Thymus (tissue), 11 donors: Measurements from ENCODE around the gene AKAP12. TPM values are rescaled to one million over a fixed set of nuclear protein-coding genes. Genes with fewer than 3 reads are reported as not detected.
A peak's percentile ranks its signal among the peaks of the same experiment; 100 is the strongest.
"Not testable (repeated sequence)": the region's sequence is repeated elsewhere in the genome, so short reads cannot be mapped to it uniquely, and the experiment has no call there.

Experiments used
- DNase-seq, 9 donors: peaks; one replicate each; pipeline ENCODE4 v3.0.0-alpha.2; 2013; ENCODE audit warnings: low spot score in 9 of 9, low read depth in 6 of 9, missing footprints in 1 of 9
- H3K27ac ChIP-seq, 2 donors: one replicate each; pipeline ENCODE4 v1.5.1; 2013; ENCODE audit warnings: control low read depth in 1 of 2, low read depth in 1 of 2, low read length in 1 of 2, mild to moderate bottlenecking in 1 of 2, moderate library complexity in 1 of 2
- H3K27me3 ChIP-seq, 2 donors: one replicate each; pipeline ENCODE4 v1.5.1; 2013; ENCODE audit warnings: low read length in 1 of 2; ENCODE audit not compliant: control insufficient read depth in 2 of 2, insufficient read depth in 1 of 2
- H3K36me3 ChIP-seq, 2 donors: one replicate each; pipeline ENCODE4 v1.5.1; 2013; ENCODE audit warnings: low read length in 1 of 2, mild to moderate bottlenecking in 1 of 2, moderate library complexity in 1 of 2; ENCODE audit not compliant: control insufficient read depth in 2 of 2, insufficient read depth in 2 of 2
- H3K4me1 ChIP-seq, 2 donors: one replicate each; pipeline ENCODE4 v1.5.1; 2013; ENCODE audit warnings: low read length in 2 of 2; ENCODE audit not compliant: control insufficient read depth in 2 of 2, insufficient read depth in 2 of 2
- H3K4me3 ChIP-seq, 2 donors: one replicate each; pipeline ENCODE4 v1.5.1; 2013; ENCODE audit warnings: low read length in 2 of 2, control low read depth in 1 of 2, mild to moderate bottlenecking in 1 of 2
- H3K9me3 ChIP-seq, 2 donors: one replicate each; pipeline ENCODE4 v1.5.1; 2013; ENCODE audit warnings: low read length in 1 of 2, mild to moderate bottlenecking in 1 of 2; ENCODE audit not compliant: control insufficient read depth in 2 of 2, insufficient read depth in 1 of 2
- WGBS: extraction: QIAGEN DNeasy Blood & Tissue Kit; methylation state at CpG from one replicate; pipeline ENCODE4 v1.1.7; 2013; 5-methylcytosine and 5-hydroxymethylcytosine counted together
- polyA plus RNA-seq: library from polyadenylated mRNA; stranded (reverse); fragments of 200-250 nt; gene quantifications from one replicate; pipeline ENCODE4 v1.2.3, GENCODE V29; 2013
- total RNA-seq: library from RNA; stranded (reverse); fragments of 120-200 nt; gene quantifications from one replicate; pipeline ENCODE4 v1.2.4, GENCODE V29; 2013
- donor health status: healthy.

AKAP12 gene
- total and polyA plus RNA-seq, 2 donors, result 4.3 to 14.4 TPM

DNA sequence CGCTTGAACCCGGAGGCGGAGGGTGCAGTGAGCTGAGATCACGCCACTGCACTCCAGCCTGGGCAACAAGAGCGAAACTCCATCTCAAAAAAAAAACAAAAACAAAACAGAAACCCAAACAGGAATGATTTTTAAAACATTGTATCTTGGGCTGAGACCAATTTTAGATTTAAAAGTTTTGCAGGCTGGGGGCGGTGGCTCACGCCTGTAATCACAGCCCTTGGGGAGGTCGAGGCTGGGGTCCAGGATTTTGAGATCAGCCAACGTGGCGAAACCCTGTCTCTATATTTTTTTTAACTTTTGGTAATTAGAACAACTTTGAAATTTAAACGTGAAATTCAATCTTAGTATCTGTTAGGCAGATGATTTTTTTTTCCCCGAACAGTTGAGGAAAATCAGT, 70.5 kb downstream of the AKAP12 start:
- Histone ChIP-seq H3K9me3 (no peaks in the 10 kb centered on the region), H3K27me3 (peaks cover 0 to 3% of the 10 kb centered on the region in 2 donors), H3K4me3 (no peak overlapping the region), H3K36me3 (no peaks in the 10 kb centered on the region), H3K4me1 (no peaks in the 10 kb centered on the region), H3K27ac (no peak overlapping the region)
- DNase-seq, result no peak
- 96% methylated on average over 12 of the region's 12 CpGs for WGBS

DNA sequence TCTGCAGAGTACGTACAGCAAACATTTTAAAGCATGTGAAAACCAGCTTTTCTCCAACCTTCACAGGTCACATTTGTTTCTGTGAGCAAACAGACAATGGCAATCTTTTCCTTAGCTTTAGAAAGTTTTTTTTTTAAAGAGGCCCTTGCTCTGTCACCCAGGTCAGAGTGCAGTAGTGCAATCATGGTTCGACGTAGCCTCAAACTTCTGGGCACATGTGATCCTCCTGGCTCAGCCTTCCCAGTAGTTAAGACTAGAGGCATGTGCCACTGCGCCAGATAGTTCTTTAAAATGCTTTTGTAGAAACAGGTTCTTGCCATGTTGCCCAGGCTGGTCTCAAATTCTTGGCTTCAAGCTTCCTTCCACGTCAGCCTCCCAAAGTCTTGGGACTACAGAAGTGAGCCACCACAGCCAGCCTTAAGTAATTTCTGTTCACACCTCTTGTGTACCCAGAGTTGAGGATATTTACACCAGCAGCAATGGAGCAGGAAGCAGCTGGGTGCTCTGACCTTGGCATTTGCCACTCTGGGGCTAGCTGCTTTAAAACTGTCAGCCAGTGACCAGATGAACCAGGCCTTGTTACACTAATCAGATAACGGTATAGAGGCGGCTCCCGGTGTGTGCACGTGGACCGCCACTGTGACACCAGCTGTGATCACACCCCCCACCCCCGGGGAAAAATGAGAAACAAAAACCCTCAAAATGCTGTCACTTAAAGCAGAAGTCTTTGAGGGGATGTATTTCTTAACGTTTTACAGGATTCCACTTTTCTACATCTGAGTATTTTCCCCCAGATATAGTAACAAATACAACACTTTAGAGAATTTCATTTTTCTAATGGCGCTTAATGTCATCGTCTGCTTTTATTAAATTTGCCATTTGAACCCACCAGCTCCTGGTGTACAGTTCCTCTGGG, 71.3 kb downstream of the AKAP12 start:
- WGBS, result 88% methylated on average over 14 of the region's 14 CpGs
- Histone ChIP-seq H3K36me3 (no peaks in the 10 kb centered on the region), H3K27me3 (peaks cover 0 to 3% of the 10 kb centered on the region in 2 donors), H3K27ac (no peak overlapping the region), H3K4me3 (no peak overlapping the region), H3K9me3 (no peaks in the 10 kb centered on the region), H3K4me1 (no peaks in the 10 kb centered on the region)
- no peak for DNase-seq

DNA sequence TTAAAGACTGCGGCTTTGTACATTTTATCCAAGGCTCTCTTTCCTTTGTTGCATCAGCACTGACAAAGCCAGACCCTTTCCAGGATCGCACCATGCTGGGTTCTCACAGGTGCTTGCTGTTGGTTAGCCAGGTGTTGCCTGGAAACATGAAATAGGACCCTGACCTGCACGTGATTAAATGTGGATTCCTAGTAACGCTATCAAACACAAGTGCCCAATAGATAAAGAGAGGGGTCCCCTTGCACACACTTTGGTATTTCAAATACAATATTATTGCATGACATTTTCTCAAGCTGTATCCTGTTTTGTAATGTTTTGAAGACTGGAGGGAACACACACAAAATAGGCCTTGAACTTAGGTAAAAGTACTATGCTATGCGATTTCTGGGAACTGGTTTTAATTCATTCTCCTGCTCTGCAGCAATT, 73.3 kb downstream of the AKAP12 start:
- no peak for DNase-seq
- H3K4me3 ChIP-seq, result no peak overlapping the region
- no peaks in the 10 kb centered on the region for H3K4me1 ChIP-seq
- no peaks in the 10 kb centered on the region for H3K27me3 ChIP-seq
- H3K36me3 ChIP-seq, result no peaks in the 10 kb centered on the region
- WGBS, result 89% methylated on average over 5 of the region's 5 CpGs
- H3K9me3 ChIP-seq, result no peaks in the 10 kb centered on the region
- H3K27ac ChIP-seq, result no peak overlapping the region

DNA sequence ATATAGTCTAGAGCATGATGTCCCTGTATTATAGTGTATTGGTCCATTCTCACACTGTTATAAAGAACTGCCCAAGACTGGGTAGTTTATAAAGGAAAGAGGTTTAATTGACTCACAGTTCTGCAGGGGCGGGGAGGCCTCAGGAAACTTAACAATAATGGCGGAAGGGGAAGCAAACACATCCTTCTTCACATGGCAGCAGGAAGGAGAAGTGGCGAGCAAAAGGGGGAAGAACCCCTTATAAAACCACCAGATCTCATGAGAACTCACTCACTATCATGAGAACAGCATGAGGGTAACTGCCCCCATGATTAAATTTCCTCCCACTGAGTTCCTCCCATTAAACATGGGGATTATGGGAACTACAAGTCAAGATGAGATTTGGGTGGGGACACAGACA, 75.9 kb downstream of the AKAP12 start:
- 60% methylated on average over 3 of the region's 3 CpGs for WGBS
- H3K9me3 ChIP-seq, DNase-seq, H3K27me3 ChIP-seq, H3K4me3 ChIP-seq, H3K4me1 ChIP-seq, H3K27ac ChIP-seq, H3K36me3 ChIP-seq: not testable (repeated sequence)

DNA sequence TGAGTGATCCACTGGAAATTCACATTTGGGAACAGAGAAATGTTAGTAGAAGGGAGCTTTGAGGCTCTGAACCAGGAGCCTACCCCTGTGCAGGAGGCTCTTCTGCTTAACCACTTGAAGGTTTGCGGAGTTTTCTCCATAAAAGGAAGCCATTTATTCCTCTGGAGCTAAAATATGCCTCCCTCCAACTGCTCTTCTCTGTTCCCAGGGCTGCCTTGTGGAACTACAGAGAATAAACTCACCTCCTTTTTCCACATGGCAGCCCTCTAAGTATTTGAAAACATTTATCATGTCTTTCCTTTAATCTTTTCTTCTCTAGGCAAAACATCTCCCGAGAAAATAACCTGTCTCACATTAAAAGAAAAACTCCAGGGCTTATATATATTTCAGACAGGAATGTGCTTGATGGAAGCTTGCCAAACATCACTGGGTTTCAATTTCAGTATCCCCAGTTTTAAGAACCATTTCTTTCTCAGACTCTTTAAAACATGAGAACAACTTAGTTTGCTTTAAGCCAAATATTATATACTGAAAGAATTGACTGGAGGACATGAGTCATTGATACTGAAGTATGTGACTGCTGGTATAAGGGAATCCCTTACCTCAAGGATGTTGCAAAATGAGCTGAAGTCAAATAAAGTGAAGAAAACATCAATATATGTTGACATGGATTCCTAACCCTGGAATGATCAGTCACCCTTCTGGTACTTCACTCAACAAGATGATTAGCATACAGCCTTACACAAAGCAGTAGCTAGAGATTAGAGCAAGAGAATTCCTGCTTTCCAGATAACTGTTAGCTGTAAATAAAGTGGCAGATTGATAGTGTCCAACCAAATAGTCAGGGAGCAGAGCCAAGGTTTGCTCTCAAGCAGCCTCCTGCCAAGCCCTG, 77.6 kb downstream of the AKAP12 start:
- H3K27ac ChIP-seq, result peak overlapping the region in 1 of 2 donors; percentile 51
- no peaks in the 10 kb centered on the region for H3K36me3 ChIP-seq
- H3K4me1 ChIP-seq, result no peaks in the 10 kb centered on the region
- no peak overlapping the region for H3K4me3 ChIP-seq
- H3K27me3 ChIP-seq, result peaks cover 0 to 2% of the 10 kb centered on the region in 2 donors
- 94% methylated on average over 2 of the region's 2 CpGs for WGBS
- no peaks in the 10 kb centered on the region for H3K9me3 ChIP-seq
- DNase-seq, result no peak

DNA sequence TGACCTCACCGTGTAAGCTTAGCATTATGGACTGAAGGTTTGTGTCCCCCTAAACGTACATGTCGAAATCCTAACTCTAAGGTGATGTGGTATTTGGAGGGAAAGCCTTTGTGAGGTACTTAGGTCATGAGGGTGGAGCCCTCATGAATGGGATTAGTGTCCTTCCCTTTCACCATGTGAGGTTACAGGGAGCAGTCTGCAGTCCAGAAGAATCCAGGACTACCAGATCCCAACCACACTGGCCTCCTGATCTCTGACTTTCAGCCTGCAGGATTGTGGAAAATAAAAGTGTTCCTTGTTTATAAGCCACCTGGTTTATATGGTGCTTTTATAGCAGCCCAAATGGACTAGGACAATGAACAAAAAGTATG, 78.2 kb downstream of the AKAP12 start:
- Histone ChIP-seq H3K4me1 (no peaks in the 10 kb centered on the region), H3K36me3 (no peaks in the 10 kb centered on the region), H3K27me3 (peaks cover 0 to 4% of the 10 kb centered on the region in 2 donors), H3K9me3 (no peaks in the 10 kb centered on the region), H3K27ac (no peak overlapping the region), H3K4me3 (no peak overlapping the region)
- DNase-seq, result no peak
- 93% methylated on average over 3 of the region's 3 CpGs for WGBS

DNA sequence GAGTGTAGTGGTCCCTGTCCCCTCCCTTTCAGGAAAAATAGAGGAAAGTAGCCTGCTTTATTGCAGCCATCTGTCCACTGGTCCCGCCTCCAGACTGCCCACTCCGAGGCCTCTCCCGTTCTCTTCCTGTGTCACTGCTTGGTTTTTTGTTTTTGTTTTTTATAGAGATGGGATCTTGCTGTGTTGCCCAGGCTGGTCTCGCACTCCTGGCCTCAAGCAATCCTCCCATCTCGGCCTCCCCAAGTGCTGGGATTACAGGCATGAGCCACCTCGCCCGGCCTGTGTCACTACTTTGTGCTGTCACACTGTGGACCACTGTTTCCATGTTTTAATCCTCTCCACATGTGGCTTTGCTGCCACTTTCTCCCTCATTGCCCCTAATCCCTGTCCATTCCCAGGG, 80.4 kb downstream of the AKAP12 start:
- H3K4me1 ChIP-seq, result peaks cover 0 to 7% of the 10 kb centered on the region in 2 donors
- H3K4me3 ChIP-seq, result no peak overlapping the region
- peaks cover 9 to 19% of the 10 kb centered on the region in 2 donors for H3K27me3 ChIP-seq
- H3K36me3 ChIP-seq, result no peaks in the 10 kb centered on the region
- H3K27ac ChIP-seq, result no peak overlapping the region
- no peaks in the 10 kb centered on the region for H3K9me3 ChIP-seq
- WGBS, result 97% methylated on average over 7 of the region's 7 CpGs
- no peak for DNase-seq

DNA sequence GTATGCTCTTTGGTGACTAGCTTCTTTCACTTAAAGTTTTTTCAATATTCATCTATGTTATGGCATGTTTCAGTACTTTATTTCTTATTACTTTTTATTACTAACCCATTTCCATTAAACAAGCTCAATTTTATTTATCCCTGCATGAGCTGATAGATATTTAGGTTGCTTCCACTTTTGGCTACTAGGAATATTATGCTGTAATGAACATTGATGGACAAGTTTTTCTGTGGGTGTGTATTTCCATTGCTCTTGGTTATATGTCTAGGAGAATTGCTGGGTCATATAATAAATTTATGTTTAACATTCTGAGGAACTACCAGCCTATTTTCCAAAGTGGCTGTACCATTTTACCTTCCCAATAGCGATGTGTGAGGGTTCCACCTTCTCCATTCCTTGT, 81.7 kb downstream of the AKAP12 start:
- no peak overlapping the region for H3K27ac ChIP-seq
- H3K4me1 ChIP-seq, result peaks cover 0 to 12% of the 10 kb centered on the region in 2 donors
- no peaks in the 10 kb centered on the region for H3K36me3 ChIP-seq
- H3K9me3 ChIP-seq, result peaks cover 0 to 4% of the 10 kb centered on the region in 2 donors
- DNase-seq, result no peak
- peaks cover 17 to 32% of the 10 kb centered on the region in 2 donors for H3K27me3 ChIP-seq
- H3K4me3 ChIP-seq, result no peak overlapping the region
- 100% methylated on average over 1 of the region's 1 CpG for WGBS

DNA sequence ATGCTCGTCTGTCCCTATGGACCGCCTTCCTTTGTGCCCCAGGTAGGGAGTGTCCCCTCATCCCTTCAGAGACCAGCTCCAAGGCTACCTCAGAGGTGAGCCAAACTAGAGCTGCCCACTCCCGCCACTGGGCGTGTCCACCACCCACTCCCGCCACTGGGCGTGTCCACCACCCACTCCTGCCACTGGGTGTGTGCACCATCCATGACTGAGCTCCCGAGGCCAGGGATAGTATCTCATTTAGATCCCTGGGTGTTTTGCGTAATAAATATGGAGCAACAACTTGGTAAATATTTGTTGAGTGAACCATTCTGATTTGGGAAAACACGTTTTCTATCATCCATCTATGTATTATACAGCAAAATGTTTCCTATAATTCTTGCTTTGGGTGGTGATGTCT, 82.8 kb downstream of the AKAP12 start:
- peaks cover 22 to 40% of the 10 kb centered on the region in 2 donors for H3K27me3 ChIP-seq
- H3K27ac ChIP-seq, result no peak overlapping the region
- H3K36me3 ChIP-seq, result no peaks in the 10 kb centered on the region
- H3K4me3 ChIP-seq, result no peak overlapping the region
- H3K9me3 ChIP-seq, result peaks cover 0 to 4% of the 10 kb centered on the region in 2 donors
- WGBS, result 95% methylated on average over 9 of the region's 9 CpGs
- no peak for DNase-seq
- peaks cover 0 to 12% of the 10 kb centered on the region in 2 donors for H3K4me1 ChIP-seq
